ENCODE results near the gene UNCX.
"Not testable (repeated sequence)": the region's sequence is repeated elsewhere in the genome, so short reads cannot be mapped to it uniquely, and the experiment has no call there.

UNCX gene

GRCh38 chr7:1279895-1280294 is 47.2 kb downstream of the UNCX start:
- not testable (repeated sequence) for DNase-seq

GRCh38 chr7:1281068-1281467 is 48.4 kb downstream of the UNCX start:
- DNase-seq, result no peak

GRCh38 chr7:1282679-1283078 is 50.0 kb downstream of the UNCX start:
- no peak for DNase-seq

GRCh38 chr7:1283337-1283736 is 50.7 kb downstream of the UNCX start:
- no peak for DNase-seq

- no peak for DNase-seq
These were observed 51.5 kb downstream of the UNCX start for GRCh38 chr7:1283941-1284742.

GRCh38 chr7:1284743-1285458 is 52.2 kb downstream of the UNCX start:
- DNase-seq, result no peak

GRCh38 chr7:1285556-1286301 is 53.1 kb downstream of the UNCX start:
- DNase-seq, result no peak
